DND-41 (cell line): ENCODE results near the gene RELN.
"Not testable (repeated sequence)": the region's sequence is repeated elsewhere in the genome, so short reads cannot be mapped to it uniquely, and the experiment has no call there.

Source experiments
- CTCF ChIP-seq: IDR thresholded peaks from 2 replicates; pipeline ENCODE4 v1.5.1; 2012; ENCODE audit warnings: borderline replicate concordance, low read length, moderate library complexity, mild to moderate bottlenecking; ENCODE audit not compliant: poor library complexity, severe bottlenecking; ENCODE audit errors: extremely low read depth
- EZH2 ChIP-seq: IDR thresholded peaks from 3 replicates; pipeline ENCODE4 v1.6.1; 2012; ENCODE audit warnings: borderline replicate concordance, low read depth, mild to moderate bottlenecking, moderate library complexity, low read length, inconsistent platforms; ENCODE audit not compliant: severe bottlenecking

DNA sequence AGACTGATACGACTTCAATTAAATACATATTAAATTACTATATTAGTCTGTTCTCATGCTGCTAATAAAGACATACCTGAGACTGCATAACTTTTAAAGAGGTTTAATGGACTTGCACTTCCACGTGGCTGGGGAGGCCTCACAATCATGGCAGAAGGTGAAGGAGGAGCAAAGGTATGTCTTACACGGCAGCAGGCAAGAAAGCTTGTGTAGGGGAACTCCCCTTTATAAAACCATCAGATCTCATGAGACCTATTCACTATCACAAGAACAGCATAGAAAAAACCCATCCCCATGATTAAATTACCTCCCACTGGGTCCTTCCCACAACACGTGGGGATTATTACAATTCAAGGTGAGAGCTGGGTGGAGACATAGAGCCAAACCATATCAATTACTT is 92.6 kb downstream of the RELN start:
- TF ChIP-seq CTCF, EZH2: not testable (repeated sequence)
